ENCODE measurements around the gene PMS1.

DNA sequence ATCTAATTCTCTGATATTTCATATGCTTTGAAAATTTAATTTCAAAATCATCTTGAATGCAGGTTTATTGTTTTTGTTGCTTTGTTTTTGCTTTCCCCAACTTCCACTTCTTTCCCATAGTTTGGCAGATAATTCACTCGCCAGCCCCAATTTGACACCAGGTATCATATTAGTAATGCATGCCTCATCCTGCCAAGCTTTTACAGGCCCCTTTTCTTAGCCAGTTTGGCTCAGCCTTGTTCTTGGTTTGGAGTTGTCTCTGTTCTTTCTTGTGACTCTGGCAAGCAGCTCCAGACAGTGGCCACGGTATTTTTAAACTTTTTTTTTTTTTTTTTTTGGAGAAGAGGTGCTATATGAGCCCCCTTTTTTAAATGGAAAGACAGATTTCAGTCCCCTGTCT lies 65.3 kb downstream of the PMS1 start:
- TF ChIP-seq, protein P1, sequence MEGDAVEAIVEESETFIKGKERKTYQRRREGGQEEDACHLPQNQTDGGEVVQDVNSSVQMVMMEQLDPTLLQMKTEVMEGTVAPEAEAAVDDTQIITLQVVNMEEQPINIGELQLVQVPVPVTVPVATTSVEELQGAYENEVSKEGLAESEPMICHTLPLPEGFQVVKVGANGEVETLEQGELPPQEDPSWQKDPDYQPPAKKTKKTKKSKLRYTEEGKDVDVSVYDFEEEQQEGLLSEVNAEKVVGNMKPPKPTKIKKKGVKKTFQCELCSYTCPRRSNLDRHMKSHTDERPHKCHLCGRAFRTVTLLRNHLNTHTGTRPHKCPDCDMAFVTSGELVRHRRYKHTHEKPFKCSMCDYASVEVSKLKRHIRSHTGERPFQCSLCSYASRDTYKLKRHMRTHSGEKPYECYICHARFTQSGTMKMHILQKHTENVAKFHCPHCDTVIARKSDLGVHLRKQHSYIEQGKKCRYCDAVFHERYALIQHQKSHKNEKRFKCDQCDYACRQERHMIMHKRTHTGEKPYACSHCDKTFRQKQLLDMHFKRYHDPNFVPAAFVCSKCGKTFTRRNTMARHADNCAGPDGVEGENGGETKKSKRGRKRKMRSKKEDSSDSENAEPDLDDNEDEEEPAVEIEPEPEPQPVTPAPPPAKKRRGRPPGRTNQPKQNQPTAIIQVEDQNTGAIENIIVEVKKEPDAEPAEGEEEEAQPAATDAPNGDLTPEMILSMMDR (IDR thresholded peaks at IDR 0.05): no peak
- no peak for TF ChIP-seq POLR2A (IDR thresholded peaks at IDR 0.05)

Data from upper lobe of left lung (tissue), 4 donors.